Measurements from ENCODE around the gene RASGRP3. TPM values are rescaled to one million over a fixed set of nuclear protein-coding genes. Genes with fewer than 3 reads are reported as not detected.

The RASGRP3 gene
- total and polyA plus RNA-seq, 2 donors (not counting 3 experiments of a cell fraction or from before 2014, with no cell fraction given), result 16.0 to 39.6 TPM

GRCh38 chr2:33526132-33526531, 49.7 kb downstream of the RASGRP3 start:
- Histone ChIP-seq H3K9ac (replicated peaks; ENCODE audit: extremely low read depth, insufficient read depth, low read length) (no peak overlapping the region), H3K4me3 (replicated peaks in 1 of 3; ENCODE audit: insufficient read depth in 1 of 3, low read depth in 1 of 3, low read length in 3 of 3) (no peak overlapping the region), H3K27ac (ENCODE audit: insufficient read depth, low read depth, low read length) (no peak overlapping the region), H2AFZ (ENCODE audit: low read depth, low read length) (no peak overlapping the region), H3K9me1 (replicated peaks; ENCODE audit: control insufficient read depth, extremely low read depth, insufficient read depth, low read length) (no peaks in the 10 kb centered on the region), H3K9me3 (replicated peaks; ENCODE audit: control insufficient read depth, insufficient read depth, low read length) (no peaks in the 10 kb centered on the region), H3K36me3 (ENCODE audit: control insufficient read depth in 2 of 2, extremely low read depth in 1 of 2, insufficient read depth in 2 of 2, low read length in 2 of 2) (no peaks in the 10 kb centered on the region), H4K20me1 (replicated peaks; ENCODE audit: control insufficient read depth, extremely low read depth, insufficient read depth, low read length) (no peaks in the 10 kb centered on the region), H3K79me2 (ENCODE audit: control insufficient read depth, insufficient read depth, low read length) (no peaks in the 10 kb centered on the region), H3K4me1 (ENCODE audit: control insufficient read depth, extremely low read depth, insufficient read depth, low read length) (no peaks in the 10 kb centered on the region), H3K4me2 (ENCODE audit: insufficient read depth, low read length) (no peak overlapping the region), H3K27me3 (ENCODE audit: control insufficient read depth in 2 of 2, insufficient read depth in 2 of 2, low read length in 2 of 2) (peaks cover 0 to 8% of the 10 kb centered on the region in 2 experiments)
- FAIRE-seq (no peak), DNase-seq (ENCODE audit: low read depth, low spot score) (peak; percentile 50)
- TF ChIP-seq POLR2A (IDR thresholded peaks at IDR 0.05; ENCODE audit: low read depth, low read length), result no peak
- no peak for TF ChIP-seq MYC (IDR thresholded peaks at IDR 0.05; ENCODE audit: low read depth, low read length)
- no peak for TF ChIP-seq JUN (IDR thresholded peaks at IDR 0.05; ENCODE audit: borderline replicate concordance, insufficient read depth, insufficient read length, low read depth)
- no peak for TF ChIP-seq GATA2 (IDR thresholded peaks at IDR 0.05; ENCODE audit: insufficient read depth, insufficient read length, low read depth, low read length)
- ChIA-PET CTCF (interaction anchor here (1.1 kb wide), 1 partner anchor 57 kb away, joined by 4 read pairs; no protein-coding TSS in a partner anchor), POLR2A (no interaction called here)
- intact Hi-C loops (cut with micrococcal nuclease) (no loop called here), dilution Hi-C loops (cut with MboI; ENCODE audit: extremely low pct_ligation_motif_present, low sequenced_read_pairs) (no loop called here)
- no TSS peak for BruUV-seq (replicated peaks)

DNA sequence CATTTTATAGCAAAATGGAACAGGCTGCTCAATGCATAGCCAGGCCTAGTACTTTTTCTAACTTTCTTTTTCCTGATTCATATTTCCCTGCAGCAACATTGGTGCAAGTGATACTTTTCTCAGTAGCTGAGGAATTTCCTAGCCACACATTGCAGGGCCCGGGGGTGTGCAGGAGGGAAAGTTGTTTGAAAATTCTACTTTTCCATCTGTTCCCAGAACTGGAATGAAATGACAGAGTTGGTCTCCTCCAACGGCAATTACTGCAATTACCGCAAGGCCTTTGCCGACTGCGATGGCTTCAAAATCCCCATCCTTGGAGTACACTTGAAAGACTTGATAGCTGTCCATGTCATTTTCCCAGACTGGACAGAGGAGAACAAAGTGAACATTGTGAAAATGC, 50.5 kb downstream of the RASGRP3 start:
- Histone ChIP-seq H3K9me1 (replicated peaks; ENCODE audit: control insufficient read depth, extremely low read depth, insufficient read depth, low read length) (no peaks in the 10 kb centered on the region), H3K9me3 (replicated peaks; ENCODE audit: control insufficient read depth, insufficient read depth, low read length) (no peaks in the 10 kb centered on the region), H3K9ac (replicated peaks; ENCODE audit: extremely low read depth, insufficient read depth, low read length) (no peak overlapping the region), H3K27me3 (ENCODE audit: control insufficient read depth in 2 of 2, insufficient read depth in 2 of 2, low read length in 2 of 2) (peaks cover 0 to 5% of the 10 kb centered on the region in 2 experiments), H3K4me2 (ENCODE audit: insufficient read depth, low read length) (no peak overlapping the region), H3K4me3 (replicated peaks in 1 of 3; ENCODE audit: insufficient read depth in 1 of 3, low read depth in 1 of 3, low read length in 3 of 3) (no peak overlapping the region), H3K79me2 (ENCODE audit: control insufficient read depth, insufficient read depth, low read length) (no peaks in the 10 kb centered on the region), H2AFZ (ENCODE audit: low read depth, low read length) (no peak overlapping the region), H3K36me3 (ENCODE audit: control insufficient read depth in 2 of 2, extremely low read depth in 1 of 2, insufficient read depth in 2 of 2, low read length in 2 of 2) (no peaks in the 10 kb centered on the region), H3K27ac (ENCODE audit: insufficient read depth, low read depth, low read length) (no peak overlapping the region), H3K4me1 (ENCODE audit: control insufficient read depth, extremely low read depth, insufficient read depth, low read length) (no peaks in the 10 kb centered on the region), H4K20me1 (replicated peaks; ENCODE audit: control insufficient read depth, extremely low read depth, insufficient read depth, low read length) (no peaks in the 10 kb centered on the region)
- dilution Hi-C loops (cut with MboI; ENCODE audit: extremely low pct_ligation_motif_present, low sequenced_read_pairs) (no loop called here), intact Hi-C loops (cut with micrococcal nuclease) (no loop called here)
- DNase-seq (ENCODE audit: low read depth, low spot score) (no peak), FAIRE-seq (no peak)
- BruUV-seq (replicated peaks), result no TSS peak
- ChIA-PET CTCF (no interaction called here), POLR2A (no interaction called here)
- TF ChIP-seq POLR2A (IDR thresholded peaks at IDR 0.05; ENCODE audit: low read depth, low read length) (no peak), JUN (IDR thresholded peaks at IDR 0.05; ENCODE audit: borderline replicate concordance, insufficient read depth, insufficient read length, low read depth) (no peak), FOS (IDR thresholded peaks at IDR 0.05; ENCODE audit: borderline replicate concordance, insufficient read depth, low read length) (no peak), EZH2 (IDR thresholded peaks at IDR 0.05; ENCODE audit: borderline replicate concordance, low read depth, low read length, severe bottlenecking) (no peak)

All from endothelial cell of umbilical vein (primary cell).